Esophagus muscularis mucosa (tissue), 4 donors: ENCODE results near the gene PAF1. TPM values are rescaled to one million over a fixed set of nuclear protein-coding genes. Genes with fewer than 3 reads are reported as not detected.
A peak's percentile ranks its signal among the peaks of the same experiment; 100 is the strongest.

Experiments
- DNase-seq: peaks from one replicate; pipeline ENCODE4 v3.0.0-alpha.2; 2017; ENCODE audit errors: extremely low spot score
- H3K27ac ChIP-seq, 4 donors: fragments of 200-600 bp; sonication (generic); replicated peaks in 1 of 4; 1 replicate in 3 of 4; 2 replicates in 1 of 4; pipeline ENCODE4 v1.5.1; 2016 to 2019; ENCODE audit warnings: mild to moderate bottlenecking in 1 of 4
- H3K27me3 ChIP-seq, 4 donors: fragments of 200-600 bp; sonication (generic); one replicate each; pipeline versions ENCODE4 v1.5.1 to v1.6.0; 2016 to 2019
- H3K36me3 ChIP-seq, 4 donors: fragments of 200-600 bp; sonication (generic); one replicate each; pipeline ENCODE4 v1.5.1; 2016 to 2019
- H3K4me1 ChIP-seq, 4 donors: fragments of 200-600 bp; sonication (generic); one replicate each; pipeline ENCODE4 v1.5.1; 2016 to 2019
- H3K4me3 ChIP-seq, 4 donors: fragments of 200-600 bp; sonication (generic); 1 replicate in 2 of 4; 2 replicates in 2 of 4; pipeline ENCODE4 v1.5.1; 2016 to 2019; ENCODE audit warnings: mild to moderate bottlenecking in 4 of 4, moderate library complexity in 1 of 4
- H3K9me3 ChIP-seq, 4 donors: fragments of 200-600 bp; sonication (generic); 1 replicate in 3 of 4; 2 replicates in 1 of 4; pipeline ENCODE4 v1.5.1; 2016 to 2019
- CTCF ChIP-seq, 3 experiments: fragments of 200-600 bp in 2 of 3; fragments of 450-650 bp in 1 of 3; sonication (generic) in 2 of 3; IDR thresholded peaks; one replicate each; pipeline ENCODE4 v1.5.1; 2017 to 2019; ENCODE audit warnings: antibody characterized with exemption in 3 of 3, mild to moderate bottlenecking in 2 of 3, moderate library complexity in 1 of 3
- EP300 ChIP-seq: sonication (generic); formaldehyde crosslinking; IDR thresholded peaks from one replicate; pipeline ENCODE4 v1.6.1; 2017; ENCODE audit warnings: antibody characterized with exemption
- POLR2A ChIP-seq: fragments of 450-650 bp; IDR thresholded peaks from one replicate; pipeline ENCODE4 v1.6.1; 2017; ENCODE audit warnings: antibody characterized with exemption, moderate library complexity, mild to moderate bottlenecking, low read depth
- POLR2AphosphoS5 ChIP-seq, 2 donors: sonication (generic); formaldehyde crosslinking; IDR thresholded peaks; one replicate each; pipeline ENCODE4 v1.6.1; 2017; ENCODE audit warnings: antibody characterized with exemption in 2 of 2
- WGBS: methylation state at CpG from one replicate; pipeline ENCODE4 v1.1.5; 2018; 5-methylcytosine and 5-hydroxymethylcytosine counted together
- intact Hi-C: fragments of 100-400 bp; cut with DNase I; formaldehyde crosslinking; loops from one replicate; pipeline ENCODE4 v1.15.1; 2023
- total RNA-seq, 4 donors: library from RNA; depleted of rRNA; stranded (reverse); fragments of >200 nt; gene quantifications; one replicate each; pipeline versions ENCODE4 v1.1.0 to v1.2.1, GENCODE V29; 2016

The PAF1 gene
- total RNA-seq, 4 donors from 2014 or later, result 31.6 to 47.2 (median 41.5) TPM

- Histone ChIP-seq H3K4me3 (peak overlapping the region; percentile 76 to 84 (median 82)), H3K27me3 (no peaks in the 10 kb centered on the region), H3K4me1 (peaks cover 30 to 48% (median 46%) of the 10 kb centered on the region in 4 donors), H3K27ac (peak overlapping the region; percentile 24 to 95 (median 84)), H3K36me3 (peaks cover 28 to 43% (median 37%) of the 10 kb centered on the region in 4 donors), H3K9me3 (no peaks in the 10 kb centered on the region)
- no peak for DNase-seq
- WGBS, result 51% methylated on average over 10 of the region's 10 CpGs
- no peak for TF ChIP-seq CTCF (IDR thresholded peaks at IDR 0.05)
- no peak for TF ChIP-seq POLR2A
- no peak for TF ChIP-seq POLR2AphosphoS5 (IDR thresholded peaks at IDR 0.05)
- TF ChIP-seq EP300, result no peak
- intact Hi-C loops, result no loop called here
Measured at GRCh38 chr19:39434123-39435076, 43.5 kb upstream of the PAF1 start.

GRCh38 chr19:39433480-39434079 is 42.7 kb upstream of the PAF1 start:
- no peak for DNase-seq
- 95% methylated on average over 8 of the region's 8 CpGs for WGBS
- no peaks in the 10 kb centered on the region for H3K9me3 ChIP-seq
- peaks cover 38 to 56% (median 54%) of the 10 kb centered on the region in 4 donors for H3K4me1 ChIP-seq
- H3K36me3 ChIP-seq, result peaks cover 28 to 43% (median 37%) of the 10 kb centered on the region in 4 donors
- H3K27me3 ChIP-seq, result no peaks in the 10 kb centered on the region
- peak overlapping the region in 3 of 4 donors; percentile 8 to 95 (median 24) for H3K27ac ChIP-seq
- intact Hi-C loops, result no loop called here
- H3K4me3 ChIP-seq, result no peak overlapping the region
- TF ChIP-seq EP300, result no peak
- TF ChIP-seq POLR2A, result no peak
- TF ChIP-seq CTCF (IDR thresholded peaks at IDR 0.05), result no peak
- TF ChIP-seq POLR2AphosphoS5 (IDR thresholded peaks at IDR 0.05), result no peak

- Histone ChIP-seq H3K27me3 (no peaks in the 10 kb centered on the region), H3K4me1 (peaks cover 47 to 65% (median 63%) of the 10 kb centered on the region in 4 donors), H3K36me3 (peaks cover 28 to 43% (median 37%) of the 10 kb centered on the region in 4 donors), H3K9me3 (no peaks in the 10 kb centered on the region), H3K27ac (no peak overlapping the region), H3K4me3 (no peak overlapping the region)
- TF ChIP-seq EP300 (no peak), POLR2A (no peak), POLR2AphosphoS5 (IDR thresholded peaks at IDR 0.05) (no peak)
- 95% methylated on average over 8 of the region's 8 CpGs for WGBS
- no peak for DNase-seq
- intact Hi-C loops, result no loop called here
Measured at GRCh38 chr19:39432677-39433025, 41.7 kb upstream of the PAF1 start.

GRCh38 chr19:39430675-39431593 is 40.0 kb upstream of the PAF1 start:
- H3K4me3 ChIP-seq, result peak overlapping the region in 1 of 4 donors; percentile 12
- no peaks in the 10 kb centered on the region for H3K27me3 ChIP-seq
- no peak for DNase-seq
- peak overlapping the region; percentile 66 to 88 (median 75) for H3K27ac ChIP-seq
- 72% methylated on average over 25 of the region's 25 CpGs for WGBS
- intact Hi-C loops, result no loop called here
- TF ChIP-seq POLR2A (no peak), CTCF (IDR thresholded peaks at IDR 0.05) (no peak), EP300 (peak; percentile 52), POLR2AphosphoS5 (IDR thresholded peaks at IDR 0.05) (peak; percentile 62 to 63)
- H3K36me3 ChIP-seq, result peaks cover 28 to 43% (median 37%) of the 10 kb centered on the region in 4 donors
- no peaks in the 10 kb centered on the region for H3K9me3 ChIP-seq
- H3K4me1 ChIP-seq, result peaks cover 39 to 61% (median 57%) of the 10 kb centered on the region in 4 donors
